Neural cell (in vitro differentiated cells): ENCODE results near the gene APOF.
"Not testable (repeated sequence)": the region's sequence is repeated elsewhere in the genome, so short reads cannot be mapped to it uniquely, and the experiment has no call there.

Experiments used
- EP300 ChIP-seq: fragments of 450-650 bp; conservative IDR thresholded peaks from 2 replicates; pipeline ENCODE4 v1.6.1; 2014; ENCODE audit warnings: antibody characterized with exemption, mild to moderate bottlenecking, moderate library complexity; ENCODE audit not compliant: poor library complexity, severe bottlenecking
- POLR2AphosphoS5 ChIP-seq: IDR thresholded peaks from 2 replicates; pipeline ENCODE4 v1.6.1; 2012
- RAD21 ChIP-seq: fragments of 450-650 bp; conservative IDR thresholded peaks from 2 replicates; pipeline ENCODE4 v1.6.1; 2014; ENCODE audit warnings: antibody characterized with exemption, mild to moderate bottlenecking, moderate library complexity
- SMC3 ChIP-seq: fragments of 450-650 bp; conservative IDR thresholded peaks from 2 replicates; pipeline ENCODE4 v1.6.1; 2014; ENCODE audit warnings: antibody characterized with exemption, mild to moderate bottlenecking, moderate library complexity; ENCODE audit not compliant: poor library complexity
- TAF1 ChIP-seq: IDR thresholded peaks from 2 replicates; pipeline ENCODE4 v1.6.1; 2012; ENCODE audit warnings: low read depth
- TF ChIP-seq, protein P1 (sequence below): fragments of 450-650 bp; IDR thresholded peaks from 2 replicates; pipeline ENCODE4 v1.5.1; 2014; ENCODE audit warnings: antibody characterized with exemption, mild to moderate bottlenecking, moderate library complexity; ENCODE audit not compliant: poor library complexity, severe bottlenecking
- TF ChIP-seq, protein P2 (sequence below): IDR thresholded peaks from 2 replicates; pipeline ENCODE4 v1.6.1; 2012; ENCODE audit warnings: borderline replicate concordance

DNA sequence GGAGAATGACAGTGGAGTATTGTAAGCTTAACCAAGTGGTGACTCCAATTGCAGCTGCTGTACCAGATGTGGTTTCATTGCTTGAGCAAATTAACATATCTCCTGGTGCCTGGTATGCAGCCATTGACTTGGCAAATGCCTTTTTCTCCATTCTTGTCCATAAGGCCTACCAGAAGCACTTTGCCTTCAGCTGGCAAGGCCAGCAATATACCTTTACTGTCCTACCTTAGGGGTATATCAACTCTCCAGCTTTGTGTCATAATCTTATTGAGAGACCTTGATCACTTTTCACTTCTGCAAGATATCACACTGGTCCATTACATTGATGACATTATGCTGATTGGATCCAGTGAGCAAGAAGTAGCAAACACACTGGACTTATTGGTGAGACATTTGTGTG lies 39.0 kb upstream of the APOF start:
- not testable (repeated sequence) for TF ChIP-seq POLR2AphosphoS5, RAD21, TAF1, EP300, SMC3
- TF ChIP-seq, protein P1, sequence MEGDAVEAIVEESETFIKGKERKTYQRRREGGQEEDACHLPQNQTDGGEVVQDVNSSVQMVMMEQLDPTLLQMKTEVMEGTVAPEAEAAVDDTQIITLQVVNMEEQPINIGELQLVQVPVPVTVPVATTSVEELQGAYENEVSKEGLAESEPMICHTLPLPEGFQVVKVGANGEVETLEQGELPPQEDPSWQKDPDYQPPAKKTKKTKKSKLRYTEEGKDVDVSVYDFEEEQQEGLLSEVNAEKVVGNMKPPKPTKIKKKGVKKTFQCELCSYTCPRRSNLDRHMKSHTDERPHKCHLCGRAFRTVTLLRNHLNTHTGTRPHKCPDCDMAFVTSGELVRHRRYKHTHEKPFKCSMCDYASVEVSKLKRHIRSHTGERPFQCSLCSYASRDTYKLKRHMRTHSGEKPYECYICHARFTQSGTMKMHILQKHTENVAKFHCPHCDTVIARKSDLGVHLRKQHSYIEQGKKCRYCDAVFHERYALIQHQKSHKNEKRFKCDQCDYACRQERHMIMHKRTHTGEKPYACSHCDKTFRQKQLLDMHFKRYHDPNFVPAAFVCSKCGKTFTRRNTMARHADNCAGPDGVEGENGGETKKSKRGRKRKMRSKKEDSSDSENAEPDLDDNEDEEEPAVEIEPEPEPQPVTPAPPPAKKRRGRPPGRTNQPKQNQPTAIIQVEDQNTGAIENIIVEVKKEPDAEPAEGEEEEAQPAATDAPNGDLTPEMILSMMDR, result not testable (repeated sequence)
- TF ChIP-seq, protein P2, sequence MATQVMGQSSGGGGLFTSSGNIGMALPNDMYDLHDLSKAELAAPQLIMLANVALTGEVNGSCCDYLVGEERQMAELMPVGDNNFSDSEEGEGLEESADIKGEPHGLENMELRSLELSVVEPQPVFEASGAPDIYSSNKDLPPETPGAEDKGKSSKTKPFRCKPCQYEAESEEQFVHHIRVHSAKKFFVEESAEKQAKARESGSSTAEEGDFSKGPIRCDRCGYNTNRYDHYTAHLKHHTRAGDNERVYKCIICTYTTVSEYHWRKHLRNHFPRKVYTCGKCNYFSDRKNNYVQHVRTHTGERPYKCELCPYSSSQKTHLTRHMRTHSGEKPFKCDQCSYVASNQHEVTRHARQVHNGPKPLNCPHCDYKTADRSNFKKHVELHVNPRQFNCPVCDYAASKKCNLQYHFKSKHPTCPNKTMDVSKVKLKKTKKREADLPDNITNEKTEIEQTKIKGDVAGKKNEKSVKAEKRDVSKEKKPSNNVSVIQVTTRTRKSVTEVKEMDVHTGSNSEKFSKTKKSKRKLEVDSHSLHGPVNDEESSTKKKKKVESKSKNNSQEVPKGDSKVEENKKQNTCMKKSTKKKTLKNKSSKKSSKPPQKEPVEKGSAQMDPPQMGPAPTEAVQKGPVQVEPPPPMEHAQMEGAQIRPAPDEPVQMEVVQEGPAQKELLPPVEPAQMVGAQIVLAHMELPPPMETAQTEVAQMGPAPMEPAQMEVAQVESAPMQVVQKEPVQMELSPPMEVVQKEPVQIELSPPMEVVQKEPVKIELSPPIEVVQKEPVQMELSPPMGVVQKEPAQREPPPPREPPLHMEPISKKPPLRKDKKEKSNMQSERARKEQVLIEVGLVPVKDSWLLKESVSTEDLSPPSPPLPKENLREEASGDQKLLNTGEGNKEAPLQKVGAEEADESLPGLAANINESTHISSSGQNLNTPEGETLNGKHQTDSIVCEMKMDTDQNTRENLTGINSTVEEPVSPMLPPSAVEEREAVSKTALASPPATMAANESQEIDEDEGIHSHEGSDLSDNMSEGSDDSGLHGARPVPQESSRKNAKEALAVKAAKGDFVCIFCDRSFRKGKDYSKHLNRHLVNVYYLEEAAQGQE, result not testable (repeated sequence)
